Measurements from ENCODE around the gene PHF21B.

The PHF21B gene

GRCh38 chr22:44894321-44894720 is 115.5 kb downstream of the PHF21B start:
- DNase-seq (ENCODE audit: low read depth in 2 of 2): no peak

- DNase-seq (ENCODE audit: low read depth in 2 of 2): no peak
Measured at GRCh38 chr22:44893731-44894080, 116.1 kb downstream of the PHF21B start.

GRCh38 chr22:44892803-44893730 is 116.7 kb downstream of the PHF21B start:
- no peak for DNase-seq (ENCODE audit: low read depth in 2 of 2)

GRCh38 chr22:44892243-44892642 is 117.6 kb downstream of the PHF21B start:
- no peak for DNase-seq (ENCODE audit: low read depth in 2 of 2)

GRCh38 chr22:44891791-44892190 is 118.0 kb downstream of the PHF21B start:
- no peak for DNase-seq (ENCODE audit: low read depth in 2 of 2)

- no peak for DNase-seq (ENCODE audit: low read depth in 2 of 2)
Measured at GRCh38 chr22:44891293-44891747, 118.5 kb downstream of the PHF21B start.

DNA sequence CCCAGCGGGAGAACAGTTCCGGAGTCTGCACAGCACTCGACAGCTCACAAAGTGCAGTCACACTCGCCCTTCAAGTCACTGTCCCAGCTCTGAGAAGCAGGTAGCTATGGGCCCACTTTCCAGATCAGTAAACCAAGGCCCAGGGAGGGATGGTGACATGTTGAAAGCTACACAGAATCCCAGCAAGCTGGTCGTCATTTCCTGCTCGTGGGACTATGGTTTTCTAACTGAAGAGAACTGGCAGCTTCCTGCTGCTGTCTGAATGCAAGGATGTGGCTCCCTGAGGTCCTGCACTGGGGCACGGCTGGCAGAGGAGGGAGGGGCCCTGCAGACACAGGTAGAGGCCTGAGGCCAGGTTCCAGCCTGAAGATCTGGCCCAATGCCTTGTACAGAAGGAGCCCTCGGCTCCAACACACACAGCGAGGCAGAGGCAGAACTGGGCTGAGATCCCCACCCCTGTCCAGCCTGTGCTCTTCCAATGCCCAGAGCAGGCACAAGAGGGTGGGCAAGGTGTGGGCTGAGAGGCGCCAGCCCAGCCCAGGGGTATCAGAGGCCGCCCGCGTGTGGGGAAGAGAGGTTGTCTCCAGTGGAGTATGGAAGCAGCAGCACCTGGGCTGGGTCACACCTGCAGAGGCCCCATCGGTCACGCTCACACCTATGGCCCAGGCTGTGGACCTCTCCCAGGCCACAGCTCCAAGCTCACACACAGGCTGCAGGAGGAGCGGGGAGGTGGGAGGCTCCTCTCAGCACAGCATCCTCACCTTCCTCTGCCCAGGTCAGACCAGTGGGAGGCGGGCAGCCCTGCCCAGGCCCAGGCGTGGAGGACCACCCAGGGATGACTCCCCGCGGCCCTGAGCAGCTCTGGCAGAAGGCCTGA is 119.2 kb downstream of the PHF21B start:
- DNase-seq (ENCODE audit: low read depth in 2 of 2): no peak

DNA sequence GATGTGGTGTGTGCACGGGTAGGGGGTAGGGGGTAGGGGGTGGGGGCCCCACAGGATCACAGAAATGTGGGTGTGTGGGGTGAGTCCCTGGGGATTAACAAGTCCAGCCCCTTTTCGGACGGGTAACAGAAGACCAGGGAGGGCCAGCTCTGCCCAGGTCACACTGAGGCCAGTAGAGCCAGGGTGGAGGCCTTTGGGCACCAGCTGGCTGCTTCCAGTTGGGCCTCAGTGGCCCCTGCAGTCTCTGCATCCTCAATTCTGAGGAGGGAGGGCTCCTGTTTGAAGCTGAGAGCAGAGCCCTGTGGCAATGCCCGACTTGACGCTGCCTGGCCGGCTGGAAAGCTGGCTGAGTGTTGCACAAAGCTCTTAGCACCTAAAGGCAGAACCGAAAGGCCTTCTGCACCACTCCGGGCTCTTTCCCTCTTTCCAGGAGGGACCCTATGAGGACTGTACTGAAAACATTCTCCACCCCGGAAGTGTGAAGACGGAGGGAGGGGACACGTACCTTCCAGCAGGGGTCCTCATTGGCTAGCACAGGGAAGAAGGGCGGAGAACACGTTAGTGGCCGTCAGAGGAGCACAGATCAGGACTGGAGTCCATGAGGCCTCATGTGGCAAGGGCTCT is 120.4 kb downstream of the PHF21B start:
- DNase-seq (ENCODE audit: low read depth in 2 of 2): no peak

DNA sequence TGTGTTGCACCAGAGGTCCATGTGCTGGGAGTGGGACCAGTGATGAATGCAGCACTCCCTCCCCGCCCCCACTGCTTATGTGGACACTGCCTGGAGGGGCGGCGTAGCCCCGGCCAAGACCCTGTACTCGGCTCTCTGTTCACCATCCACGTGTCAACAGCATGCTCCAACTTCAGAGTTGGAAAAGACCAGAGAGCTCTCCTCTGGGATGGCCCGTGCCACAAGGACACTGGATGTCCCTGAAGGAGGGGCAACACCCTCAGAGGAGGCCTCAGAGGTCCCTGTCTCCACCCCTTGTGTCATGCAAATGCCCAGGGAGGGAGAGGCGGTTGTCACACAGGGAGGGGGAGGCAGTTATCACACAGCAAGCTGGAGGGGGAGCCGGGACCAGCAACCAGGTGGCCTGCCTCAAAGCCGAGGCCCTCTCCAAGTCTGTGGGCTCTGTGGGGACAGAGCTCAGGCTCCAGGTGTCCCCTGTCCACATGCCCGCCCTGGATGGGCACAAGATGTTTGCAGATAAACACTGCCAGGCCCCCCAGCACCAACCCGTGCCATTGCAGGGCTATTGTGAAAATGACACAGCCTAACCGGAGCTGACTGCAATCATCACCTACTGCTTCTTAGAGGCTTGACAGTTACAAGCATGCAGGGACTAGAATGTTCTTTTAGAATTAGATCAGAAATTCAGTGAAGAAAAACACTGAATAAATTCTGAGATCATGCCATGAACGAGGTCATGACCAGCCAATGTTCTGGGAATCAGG is 121.1 kb downstream of the PHF21B start:
- no peak for DNase-seq (ENCODE audit: low read depth in 2 of 2)

GRCh38 chr22:44887941-44888366 is 121.9 kb downstream of the PHF21B start:
- no peak for DNase-seq (ENCODE audit: low read depth in 2 of 2)

- DNase-seq (ENCODE audit: low read depth in 2 of 2): no peak
Measured at GRCh38 chr22:44885806-44886360, 123.9 kb downstream of the PHF21B start.

GRCh38 chr22:44884968-44885805 is 124.6 kb downstream of the PHF21B start:
- no peak for DNase-seq (ENCODE audit: low read depth in 2 of 2)

GRCh38 chr22:44884562-44884961 is 125.2 kb downstream of the PHF21B start:
- DNase-seq (ENCODE audit: low read depth in 2 of 2): no peak

GRCh38 chr22:44883011-44883421 is 126.8 kb downstream of the PHF21B start:
- no peak for DNase-seq (ENCODE audit: low read depth in 2 of 2)

- DNase-seq (ENCODE audit: low read depth in 2 of 2): no peak
Measured at GRCh38 chr22:44882226-44882905, 127.4 kb downstream of the PHF21B start.

DNA sequence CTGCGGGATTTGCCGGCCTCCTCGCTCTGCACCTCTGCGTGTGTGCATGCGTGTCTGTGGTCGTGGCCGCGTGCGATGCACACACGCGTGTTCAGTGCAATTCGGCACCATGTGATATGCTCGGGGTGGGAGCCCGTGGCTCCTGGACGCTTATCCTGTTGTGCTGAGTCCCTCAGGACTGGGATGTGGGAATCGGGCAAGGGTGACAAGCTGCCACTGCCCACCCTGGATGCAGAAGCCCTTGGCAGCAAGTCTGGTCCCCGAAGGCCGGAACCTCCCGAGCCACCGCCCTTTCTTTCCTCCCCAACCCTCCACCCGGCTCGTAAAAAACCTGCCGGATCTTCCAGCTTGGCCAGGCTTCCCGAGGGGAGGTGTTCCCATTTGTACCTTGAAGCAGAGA is 128.2 kb downstream of the PHF21B start:
- DNase-seq (ENCODE audit: low read depth in 2 of 2): no peak

- DNase-seq (ENCODE audit: low read depth in 2 of 2): no peak
Measured at GRCh38 chr22:44880610-44881290, 129.1 kb downstream of the PHF21B start.

DNA sequence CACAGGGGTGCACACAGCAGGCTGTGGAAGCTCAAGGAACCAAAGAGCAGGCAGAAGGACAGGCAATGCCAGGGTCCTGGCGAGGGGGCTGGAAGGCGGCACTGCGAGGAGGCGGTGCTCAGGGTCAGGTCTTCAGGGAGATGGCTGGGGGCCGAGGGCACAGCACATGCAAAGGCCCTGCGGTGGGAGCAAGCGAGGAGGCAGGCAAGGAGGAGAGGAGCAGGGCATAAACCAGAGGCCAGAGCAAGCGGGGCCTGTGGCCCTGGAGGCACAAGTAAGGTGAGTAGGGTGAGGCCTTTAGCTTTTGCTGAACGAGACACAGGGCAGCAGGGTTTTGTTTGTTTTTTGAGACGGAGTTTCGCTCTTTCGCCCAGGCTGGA is 130.5 kb downstream of the PHF21B start:
- no peak for DNase-seq (ENCODE audit: low read depth in 2 of 2)

Data from stimulated activated CD8-positive, alpha-beta memory T cell treated with anti-CD3 and anti-CD28 coated beads, Interleukin-2, amount 100 ng/mL, for 48 hours (primary cell).